Aorta (tissue), 5 donors: ENCODE results near the gene SMCO1. TPM values are rescaled to one million over a fixed set of nuclear protein-coding genes. Genes with fewer than 3 reads are reported as not detected.
"Not testable (repeated sequence)": the region's sequence is repeated elsewhere in the genome, so short reads cannot be mapped to it uniquely, and the experiment has no call there.

Source experiments
- ATAC-seq: fragments of 200-7000 bp; cut with Tn5 transposase; one replicate; pipeline ENCODE4 v1.9.1; 2022; ENCODE audit warnings: moderate library complexity; ENCODE audit not compliant: low FRiP score
- DNase-seq, 2 donors: peaks; one replicate each; pipeline ENCODE4 v3.0.0-alpha.2; 2020
- H3K27ac ChIP-seq, 2 donors: one replicate each; pipeline ENCODE4 v1.5.1; 2013; ENCODE audit warnings: low read length in 2 of 2, mild to moderate bottlenecking in 2 of 2, moderate library complexity in 2 of 2, control low read depth in 1 of 2, inconsistent platforms in 1 of 2, low read depth in 1 of 2
- H3K27me3 ChIP-seq, 2 donors: one replicate each; pipeline ENCODE4 v1.6.1; 2013; ENCODE audit warnings: control low read depth in 1 of 2, low read length in 1 of 2, mild to moderate bottlenecking in 1 of 2, moderate library complexity in 1 of 2; ENCODE audit not compliant: insufficient read depth in 2 of 2, control insufficient read depth in 1 of 2
- H3K36me3 ChIP-seq, 2 donors: one replicate each; pipeline ENCODE4 v1.6.1; 2013; ENCODE audit warnings: control low read depth in 1 of 2, low read length in 1 of 2, mild to moderate bottlenecking in 1 of 2; ENCODE audit not compliant: insufficient read depth in 2 of 2, control insufficient read depth in 1 of 2
- H3K4me1 ChIP-seq, 2 donors: one replicate each; pipeline ENCODE4 v1.6.1; 2013; ENCODE audit warnings: low read length in 2 of 2, control low read depth in 1 of 2, mild to moderate bottlenecking in 1 of 2, moderate library complexity in 1 of 2; ENCODE audit not compliant: insufficient read depth in 2 of 2, control insufficient read depth in 1 of 2
- H3K4me3 ChIP-seq, 2 donors: one replicate each; pipeline ENCODE4 v1.5.1; 2013; ENCODE audit warnings: low read length in 2 of 2, control low read depth in 1 of 2, mild to moderate bottlenecking in 1 of 2
- H3K9me3 ChIP-seq: one replicate; pipeline ENCODE4 v1.6.1; 2013; ENCODE audit warnings: mild to moderate bottlenecking, low read length; ENCODE audit not compliant: control insufficient read depth
- WGBS, 2 donors: extraction: QIAGEN DNeasy Blood & Tissue Kit; methylation state at CpG; one replicate each; pipeline ENCODE4 v1.1.7; 2013; 5-methylcytosine and 5-hydroxymethylcytosine counted together
- intact Hi-C, 2 donors: fragments of 100-400 bp; cut with DNase I; formaldehyde crosslinking; loops; one replicate each; pipeline versions ENCODE4 v1.14.2 to v1.15.0; 2022
- polyA plus RNA-seq, 2 donors: library from polyadenylated mRNA; stranded (reverse); fragments of 200-250 nt; gene quantifications; one replicate each; pipeline ENCODE4 v1.2.3, GENCODE V29; 2013
- total RNA-seq, 2 donors: library from RNA; stranded (reverse); fragmentation: NEBNext Ultra II Directional; extraction: Animal tissue kit (Norgen Biotek cat#: 25700); gene quantifications; one replicate each; pipeline ENCODE4 v1.2.1, GENCODE V29; 2021
- donor health status: healthy with polysubstance abuse.
- donor health status: Bipolar disorder and iron deficiency.
- donor health status: DM: no; HTN: no; CAD: no.
- donor health status: DM: no; HTN: no; CAD: no.
- donor health status: DM: yes; HTN: yes; CAD: no.

SMCO1 gene
- total and polyA plus RNA-seq, 4 donors: not detected

GRCh38 chr3:196463478-196463756, 51.7 kb downstream of the SMCO1 start:
- Histone ChIP-seq H3K4me3 (no peak overlapping the region), H3K9me3 (no peaks in the 10 kb centered on the region), H3K36me3 (no peaks in the 10 kb centered on the region), H3K27me3 (no peaks in the 10 kb centered on the region), H3K4me1 (no peaks in the 10 kb centered on the region), H3K27ac (no peak overlapping the region)
- 96 to 97% methylated on average over 2 of the region's 2 CpGs for WGBS, 2 donors
- intact Hi-C loops: no loop called here
- DNase-seq (no peak), ATAC-seq (no peak)

GRCh38 chr3:196462680-196463477, 52.3 kb downstream of the SMCO1 start:
- 97 to 100% methylated on average over 1 of the region's 1 CpG for WGBS, 2 donors
- H3K4me1 ChIP-seq, intact Hi-C loops, H3K36me3 ChIP-seq, H3K27me3 ChIP-seq, H3K4me3 ChIP-seq, ATAC-seq, DNase-seq, H3K9me3 ChIP-seq, H3K27ac ChIP-seq: not testable (repeated sequence)

- ATAC-seq (no peak), DNase-seq (no peak)
- H3K4me3 ChIP-seq: no peak overlapping the region
- WGBS, 2 donors: 71 to 72% methylated on average over 4 of the region's 4 CpGs
- H3K4me1 ChIP-seq: no peaks in the 10 kb centered on the region
- H3K27ac ChIP-seq: no peak overlapping the region
- H3K9me3 ChIP-seq: no peaks in the 10 kb centered on the region
- H3K36me3 ChIP-seq: peaks cover 0 to 2% of the 10 kb centered on the region in 2 donors
- intact Hi-C loops: no loop called here
- no peaks in the 10 kb centered on the region for H3K27me3 ChIP-seq
These were observed 57.1 kb downstream of the SMCO1 start for GRCh38 chr3:196458063-196458462.

- H3K36me3 ChIP-seq, H3K9me3 ChIP-seq, intact Hi-C loops, H3K4me1 ChIP-seq, DNase-seq, H3K27me3 ChIP-seq, H3K27ac ChIP-seq, H3K4me3 ChIP-seq, ATAC-seq: not testable (repeated sequence)
- WGBS, 2 donors: 62 to 74% methylated on average over 7 of the region's 7 CpGs
These were observed 57.7 kb downstream of the SMCO1 start for GRCh38 chr3:196457470-196457869.

Other genes with a start within 250 kb of the SMCO1 start
- gene PCYT1A, start 227.6 kb downstream of the SMCO1 start, total RNA-seq: 10 to 100 TPM; 63.5 to 65.0 TPM
- gene PCYT1A, start 227.6 kb downstream of the SMCO1 start, polyA plus RNA-seq: 10 to 100 TPM; 26.7 to 28.5 TPM
- 1 to 10 TPM; 4.7 to 5.3 TPM for gene DYNLT2B, start 197.1 kb downstream of the SMCO1 start, total RNA-seq
- gene DYNLT2B, start 197.1 kb downstream of the SMCO1 start, polyA plus RNA-seq: 10 to 100 TPM; 10.4 to 14.7 TPM
- 1 to 10 TPM in 1 of 2 donors, under 1 TPM in 1; 0.75 to 1.2 TPM for gene TM4SF19, start 177.0 kb downstream of the SMCO1 start, total RNA-seq
- gene TM4SF19, start 177.0 kb downstream of the SMCO1 start, polyA plus RNA-seq: under 1 TPM in 1 of 2 donors, not detected in 1; 0.88 TPM
- gene UBXN7, start 82.9 kb downstream of the SMCO1 start, total RNA-seq: 10 to 100 TPM; 40.4 to 57.1 TPM
- gene UBXN7, start 82.9 kb downstream of the SMCO1 start, polyA plus RNA-seq: 1 to 10 TPM; 7.7 to 9.4 TPM
- 10 to 100 TPM; 30.2 to 34.9 TPM for gene RNF168, start 11.6 kb downstream of the SMCO1 start, total RNA-seq
- gene RNF168, start 11.6 kb downstream of the SMCO1 start, polyA plus RNA-seq: 1 to 10 TPM; 4.5 to 6.9 TPM
- 10 to 100 TPM; 11.0 to 11.4 TPM for gene WDR53, start 53.2 kb upstream of the SMCO1 start, total RNA-seq
- 1 to 10 TPM; 3.4 to 5.7 TPM for gene WDR53, start 53.2 kb upstream of the SMCO1 start, polyA plus RNA-seq
- 1 to 10 TPM; 6.1 to 7.9 TPM for gene FBXO45, start 53.3 kb upstream of the SMCO1 start, total RNA-seq
- gene FBXO45, start 53.3 kb upstream of the SMCO1 start, polyA plus RNA-seq: 1 to 10 TPM; 3.1 to 3.9 TPM
- gene NRROS, start 124.3 kb upstream of the SMCO1 start, total RNA-seq: 10 to 100 TPM in 1 of 2 donors, 1 to 10 TPM in 1; 7.6 to 17.3 TPM
- 1 to 10 TPM in 1 of 2 donors, under 1 TPM in 1; 0.43 to 2.0 TPM for gene NRROS, start 124.3 kb upstream of the SMCO1 start, polyA plus RNA-seq
- gene CEP19, start 196.9 kb upstream of the SMCO1 start, total RNA-seq: 1 to 10 TPM in 1 of 2 donors, under 1 TPM in 1; 0.84 to 1.4 TPM
- gene CEP19, start 196.9 kb upstream of the SMCO1 start, polyA plus RNA-seq: 1 to 10 TPM; 1.4 to 1.8 TPM
- gene PIGX, start 197.0 kb upstream of the SMCO1 start, total RNA-seq: 10 to 100 TPM; 13.6 to 16.7 TPM
- 10 to 100 TPM; 11.5 to 15.3 TPM for gene PIGX, start 197.0 kb upstream of the SMCO1 start, polyA plus RNA-seq
- 10 to 100 TPM; 56.0 to 59.5 TPM for gene PAK2, start 224.5 kb upstream of the SMCO1 start, total RNA-seq
- gene PAK2, start 224.5 kb upstream of the SMCO1 start, polyA plus RNA-seq: 10 to 100 TPM; 14.2 to 18.3 TPM